ENCODE data around the gene SS18L1.

SS18L1 gene

DNA sequence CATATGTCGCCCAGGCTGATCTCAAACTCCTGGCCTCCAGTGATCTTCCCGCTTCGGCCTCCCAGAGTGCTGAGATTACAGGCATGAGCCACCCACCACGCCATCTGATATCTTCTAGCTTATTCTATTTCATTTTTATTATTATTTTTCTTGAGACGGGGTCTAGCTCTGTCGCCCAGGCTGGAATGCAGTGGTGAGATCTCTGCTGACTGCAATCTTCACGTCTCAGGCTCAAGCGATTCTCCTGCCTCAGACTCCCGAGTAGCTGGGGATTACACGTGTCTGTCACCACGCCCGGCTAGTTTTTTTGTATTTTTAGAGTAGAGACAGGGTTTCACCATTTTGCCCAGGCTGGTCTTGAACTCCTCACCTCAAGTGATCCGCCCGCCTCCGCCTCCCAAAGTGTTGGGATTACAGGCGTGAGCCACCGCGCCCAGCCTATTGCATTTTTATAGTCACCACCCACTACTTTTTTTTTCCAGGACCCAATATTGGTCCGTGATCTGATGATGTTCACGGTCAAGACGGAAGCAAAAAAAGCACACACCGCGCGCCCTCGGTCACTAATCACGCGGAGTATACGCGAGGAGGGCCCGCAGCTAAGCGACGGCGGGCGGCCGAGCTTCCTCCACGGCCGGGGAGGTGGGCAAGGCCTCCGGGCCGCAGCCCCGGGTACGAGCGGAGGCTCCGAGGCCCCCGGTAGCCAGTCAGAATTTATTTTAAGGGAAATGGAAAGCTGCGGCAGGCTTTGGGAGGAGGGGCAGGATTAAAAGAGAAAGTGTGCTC is 22.4 kb upstream of the SS18L1 start:
- FAIRE-seq = no peak

DNA sequence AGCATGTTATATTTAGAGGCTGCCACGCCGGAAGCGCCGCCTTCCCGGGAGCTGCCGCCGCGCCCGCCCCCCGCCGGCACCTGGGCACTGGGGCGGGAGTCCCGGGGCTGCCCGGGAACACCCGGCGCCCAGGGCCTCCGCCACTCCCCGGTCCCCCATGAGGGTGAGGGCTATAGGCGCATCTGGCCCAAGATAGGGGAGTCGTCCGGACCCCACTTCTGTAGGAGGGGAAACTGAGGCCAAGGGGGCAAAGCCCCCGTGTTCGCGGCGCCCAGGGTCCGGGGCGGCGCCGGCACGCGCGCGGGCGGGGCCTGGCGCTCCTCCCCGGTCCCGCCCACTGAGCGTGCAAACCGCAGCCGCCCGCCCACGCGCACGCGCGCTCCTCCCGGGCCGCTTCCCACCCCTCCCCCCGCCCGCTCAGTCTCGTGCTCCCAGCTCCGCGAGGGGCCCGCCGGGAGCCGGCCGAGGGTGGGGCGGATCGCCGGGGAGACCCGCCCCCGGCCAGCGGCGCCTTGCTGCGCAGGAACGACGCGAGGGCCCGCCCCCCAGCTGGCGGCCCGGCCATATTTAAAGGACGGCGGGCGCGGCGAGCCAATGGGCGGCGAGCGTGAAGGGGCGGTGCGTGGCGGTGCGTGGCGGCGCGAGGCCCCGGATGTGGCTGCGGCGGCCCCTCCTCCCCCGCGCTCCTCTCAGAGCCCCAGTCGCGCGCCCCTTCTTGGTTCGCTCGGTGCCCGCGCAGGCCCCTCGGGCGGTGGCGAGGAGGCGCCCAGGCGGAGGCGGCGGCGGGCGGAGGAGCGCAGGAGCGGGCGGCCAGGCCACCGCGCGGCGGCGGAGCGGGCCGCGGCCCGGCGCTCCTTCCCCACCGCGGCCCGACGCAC is 21.6 kb upstream of the SS18L1 start, which contains the start of gene LSM14B:
TSS of gene LSM14B (plus strand) at position 700 of the 878 bp plus-strand sequence. CDS start 192 bp downstream, outside the sequence.
- FAIRE-seq = no peak

DNA sequence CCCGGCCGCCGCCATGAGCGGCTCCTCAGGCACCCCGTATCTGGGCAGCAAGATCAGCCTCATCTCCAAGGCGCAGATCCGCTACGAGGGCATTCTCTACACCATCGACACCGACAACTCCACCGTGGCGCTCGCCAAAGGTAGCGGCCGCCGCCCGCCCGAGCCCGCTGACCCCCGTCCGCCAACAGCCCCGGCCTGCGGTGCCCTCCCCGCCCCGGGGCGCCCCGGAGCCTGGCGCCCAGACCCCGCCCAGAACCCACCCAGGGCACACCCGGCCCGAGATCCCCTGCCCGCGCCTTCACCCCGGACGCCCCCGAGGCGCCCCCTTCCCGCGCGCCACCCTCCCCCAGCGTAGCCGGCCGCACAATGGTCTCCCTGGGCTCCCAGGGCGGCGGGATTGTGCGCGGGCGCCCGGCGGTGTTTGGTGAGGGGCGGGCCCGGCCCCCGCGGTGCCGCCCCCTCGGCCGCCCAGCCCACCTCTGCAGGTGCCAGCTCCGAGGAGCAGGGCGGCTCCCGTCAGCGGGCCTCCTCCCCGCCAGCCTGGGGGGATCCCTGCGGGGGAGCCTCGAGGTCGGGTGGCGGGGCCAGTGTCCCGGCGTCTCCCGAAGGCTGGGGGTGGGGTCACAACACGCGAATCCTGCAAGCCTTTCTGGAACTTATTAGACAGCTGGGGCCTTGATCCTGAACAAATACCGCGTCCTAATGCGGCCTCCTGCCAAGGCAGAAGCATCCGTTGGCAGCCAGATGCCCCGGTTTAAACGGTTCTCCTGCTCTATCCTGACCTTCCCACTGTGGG is 20.7 kb upstream of the SS18L1 start:
- no peak for FAIRE-seq

DNA sequence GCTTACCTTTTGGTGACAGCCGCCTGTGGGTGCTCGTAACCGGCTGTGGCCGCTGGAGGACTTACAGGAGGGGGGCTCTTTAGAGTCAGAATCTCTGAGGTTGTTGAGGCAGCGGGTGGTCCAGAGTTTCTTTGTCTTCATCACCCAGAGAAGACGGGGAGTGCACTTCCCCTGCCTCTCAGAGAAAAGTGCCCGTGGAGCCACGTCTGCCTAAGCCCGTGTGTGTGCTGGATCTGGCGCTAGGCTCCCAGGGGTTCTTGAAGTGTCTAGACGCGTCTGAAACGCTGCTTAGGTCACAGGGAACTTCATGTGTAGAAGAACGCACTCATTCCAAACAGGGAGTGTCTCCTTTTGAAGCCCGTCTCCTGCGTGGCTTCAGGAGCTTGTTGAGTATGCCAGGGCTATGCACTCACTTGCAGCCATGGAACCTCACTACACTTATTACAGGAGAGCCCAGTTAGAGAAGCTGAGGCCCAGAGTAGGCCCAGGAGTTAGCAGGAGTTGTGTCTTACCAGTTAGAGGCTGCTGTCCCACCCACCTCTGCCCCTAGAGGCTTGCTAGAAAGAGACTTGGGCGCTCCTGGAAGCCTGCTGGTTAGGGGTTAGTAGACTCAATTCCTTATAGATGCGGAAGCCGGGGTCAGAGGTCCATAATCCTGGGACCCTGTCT is 20.0 kb upstream of the SS18L1 start:
- no peak for FAIRE-seq

DNA sequence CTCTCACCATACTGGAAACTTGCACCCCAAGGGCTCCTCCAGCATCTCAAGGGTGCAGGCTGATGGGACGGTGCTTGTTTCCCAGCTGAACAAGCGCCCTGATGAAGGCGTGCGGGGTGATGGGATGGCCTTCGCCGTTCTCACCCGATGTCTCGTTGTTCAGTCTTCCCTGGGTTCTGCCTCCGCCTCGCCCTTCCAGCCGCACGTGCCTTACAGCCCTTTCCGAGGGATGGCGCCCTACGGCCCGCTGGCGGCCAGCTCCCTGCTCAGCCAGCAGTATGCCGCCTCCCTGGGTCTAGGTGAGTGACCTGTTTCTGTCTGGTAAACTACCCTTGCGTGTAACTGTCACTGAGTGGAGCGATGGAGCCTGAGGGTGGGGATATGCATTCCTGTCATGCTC is 17.4 kb upstream of the SS18L1 start:
- no peak for FAIRE-seq

DNA sequence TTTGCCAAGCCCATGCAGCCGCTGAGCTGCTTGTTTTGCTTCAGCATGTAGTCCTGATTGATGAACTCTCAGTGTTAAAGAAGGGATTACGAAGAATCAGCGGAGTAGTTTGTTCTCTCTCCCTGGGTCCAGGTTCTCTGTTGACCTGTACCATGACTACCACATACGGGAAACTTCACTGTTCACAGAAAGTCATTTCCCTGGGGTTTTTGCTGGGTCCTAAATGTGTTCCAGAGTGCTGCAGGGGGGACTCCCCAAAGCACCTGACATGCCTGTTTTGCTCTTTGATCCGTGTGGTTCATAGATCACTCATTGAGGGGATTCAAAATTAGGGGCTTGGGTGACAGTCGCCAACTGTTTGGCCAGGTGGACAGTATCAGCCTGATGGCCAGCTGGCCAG is 15.8 kb upstream of the SS18L1 start:
- FAIRE-seq = no peak

DNA sequence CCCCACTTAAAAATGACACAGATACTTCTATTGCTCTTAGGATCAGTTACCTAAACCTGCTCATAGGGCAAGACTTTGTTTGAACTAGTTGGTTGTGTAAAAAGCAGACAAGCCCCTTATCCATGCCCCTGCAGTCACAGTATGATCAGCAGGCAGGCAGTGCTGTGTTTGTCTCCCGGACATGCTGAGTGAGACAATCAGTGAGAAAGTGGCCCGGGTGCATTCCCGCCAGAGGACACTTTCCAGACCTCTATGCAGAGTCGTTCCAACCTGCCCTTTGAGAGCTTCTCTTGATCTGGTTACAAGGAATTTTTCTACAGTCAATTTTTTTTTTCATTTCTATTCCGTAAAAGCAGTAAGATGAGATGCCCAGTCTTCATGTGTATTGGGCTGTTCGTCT is 15.1 kb upstream of the SS18L1 start:
- FAIRE-seq = no peak

DNA sequence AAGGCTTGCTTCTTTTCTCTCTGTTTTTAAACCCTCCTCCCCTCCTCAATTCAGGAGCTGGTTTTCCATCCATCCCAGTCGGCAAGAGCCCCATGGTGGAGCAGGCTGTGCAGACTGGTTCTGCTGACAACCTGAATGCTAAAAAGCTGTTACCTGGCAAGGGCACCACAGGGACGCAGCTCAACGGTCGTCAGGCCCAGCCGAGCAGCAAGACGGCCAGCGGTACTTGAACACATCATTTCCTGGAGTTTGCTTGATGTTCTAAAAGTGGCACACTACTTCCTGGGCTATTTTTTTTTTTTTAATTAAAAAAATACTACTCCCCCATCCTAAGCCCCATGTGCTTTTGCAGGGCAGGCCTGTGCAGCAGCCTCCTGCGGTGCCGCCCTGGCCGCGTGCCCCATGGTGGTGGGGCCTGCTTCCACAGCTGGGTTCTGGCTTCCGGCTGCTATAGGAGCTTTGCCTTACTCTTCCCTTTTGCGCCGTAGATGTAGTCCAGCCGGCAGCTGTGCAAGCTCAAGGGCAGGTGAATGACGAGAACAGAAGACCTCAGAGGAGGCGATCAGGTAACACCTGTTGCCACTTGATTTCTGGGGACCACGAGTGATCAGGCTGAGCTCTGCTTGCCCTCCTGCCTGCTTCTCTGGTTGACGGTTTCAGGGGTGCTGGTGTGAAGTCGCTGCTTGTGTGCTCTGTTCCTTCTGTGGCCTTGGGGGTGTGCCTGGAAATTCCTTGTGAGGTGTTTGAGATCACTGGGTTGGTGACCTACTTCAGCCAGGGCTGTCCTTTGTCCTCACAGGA is 13.6 kb upstream of the SS18L1 start:
- no peak for FAIRE-seq

DNA sequence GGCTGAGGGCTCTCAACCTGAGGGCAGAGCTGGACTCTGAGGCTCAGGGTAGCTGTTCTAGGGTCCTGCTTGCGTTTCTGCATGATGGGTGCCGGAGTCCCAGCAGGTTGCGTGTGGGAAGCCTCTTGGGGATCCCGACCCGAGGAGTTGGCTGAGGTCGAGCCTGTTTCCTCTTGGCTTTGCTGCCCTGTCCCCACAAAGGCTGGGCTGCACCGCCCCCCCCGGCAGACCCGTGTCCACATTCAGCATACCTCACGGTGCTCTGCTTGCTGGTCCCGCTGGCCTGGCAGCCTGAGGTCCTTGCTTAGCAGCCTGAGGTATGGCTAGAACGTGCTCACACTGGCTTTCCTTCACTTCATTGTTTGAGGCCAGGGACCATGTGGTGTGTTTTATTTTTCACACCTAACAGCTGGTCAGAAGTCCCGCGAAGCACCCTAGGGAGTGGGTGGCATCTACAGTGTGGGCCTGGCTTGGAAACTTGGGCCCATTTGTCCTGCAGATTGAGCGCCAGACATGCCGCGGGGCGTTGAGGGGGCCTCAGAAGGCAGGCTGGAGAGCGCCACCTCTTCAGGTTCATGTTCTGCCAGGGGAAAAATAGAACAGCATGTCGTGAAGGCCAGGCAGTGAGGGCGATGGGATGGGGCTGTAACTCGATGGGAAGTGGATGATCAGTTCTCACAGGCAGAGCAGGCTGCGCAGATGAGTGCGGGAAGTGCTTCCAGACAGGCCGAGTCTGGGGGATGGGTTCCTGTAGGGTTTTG is 11.8 kb upstream of the SS18L1 start:
- FAIRE-seq = no peak

DNA sequence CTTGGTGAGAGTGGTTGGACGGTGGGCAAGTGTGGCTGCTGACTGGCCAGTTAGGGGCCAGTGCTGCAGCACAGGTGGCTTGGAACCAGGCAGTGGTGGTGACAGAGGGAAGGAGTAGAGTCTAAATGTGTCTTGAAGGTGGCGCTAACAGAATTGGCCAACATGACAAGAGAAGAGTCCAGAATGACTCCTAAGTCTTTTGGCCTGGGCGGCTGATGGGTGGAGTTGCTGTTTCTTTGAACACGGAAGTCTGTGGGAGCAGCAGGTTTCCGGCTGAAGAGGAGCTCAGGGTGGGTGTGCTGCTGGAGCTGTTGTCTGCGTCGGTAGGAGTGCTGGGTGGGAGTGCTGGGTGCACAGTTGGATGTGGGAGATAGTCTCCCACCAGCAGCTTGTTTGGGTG is 11.1 kb upstream of the SS18L1 start:
- FAIRE-seq = no peak

DNA sequence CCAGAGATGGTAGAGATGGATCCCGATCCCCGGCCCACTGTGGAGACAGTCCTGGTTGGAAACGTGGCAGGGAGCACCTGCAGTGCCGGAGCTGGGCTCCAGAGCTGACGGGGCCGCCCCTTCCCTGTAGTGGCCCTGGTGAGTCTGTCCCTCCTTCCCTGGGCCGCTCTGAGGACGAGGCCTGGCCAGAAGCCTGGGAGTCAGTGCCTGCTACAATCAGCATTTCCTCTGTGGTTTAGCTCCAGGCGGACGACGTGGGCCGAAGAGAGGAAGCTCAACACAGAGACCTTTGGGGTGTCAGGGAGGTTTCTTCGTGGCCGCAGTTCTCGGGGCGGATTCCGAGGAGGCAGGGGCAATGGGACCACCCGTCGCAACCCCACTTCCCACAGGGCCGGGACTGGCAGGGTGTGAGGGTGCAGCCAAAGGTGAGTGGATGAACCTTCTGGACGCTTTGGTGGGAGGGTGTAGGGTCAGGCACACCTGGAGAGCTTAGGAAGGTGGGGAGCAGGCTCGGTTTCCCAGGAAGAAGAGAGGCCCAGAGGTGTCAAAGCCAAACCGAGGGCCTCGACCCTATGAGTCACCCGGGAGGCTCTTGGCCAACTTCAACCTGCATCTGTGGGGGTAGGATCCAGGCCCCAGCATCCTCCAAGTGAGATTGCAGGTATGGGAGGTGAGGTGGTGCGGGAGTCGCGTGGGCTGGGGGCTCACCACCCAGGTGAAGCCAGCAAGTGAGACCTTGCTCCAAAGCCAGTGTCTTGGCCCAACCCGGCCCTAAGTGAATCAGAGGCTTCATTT is 10.3 kb upstream of the SS18L1 start:
- FAIRE-seq = no peak

DNA sequence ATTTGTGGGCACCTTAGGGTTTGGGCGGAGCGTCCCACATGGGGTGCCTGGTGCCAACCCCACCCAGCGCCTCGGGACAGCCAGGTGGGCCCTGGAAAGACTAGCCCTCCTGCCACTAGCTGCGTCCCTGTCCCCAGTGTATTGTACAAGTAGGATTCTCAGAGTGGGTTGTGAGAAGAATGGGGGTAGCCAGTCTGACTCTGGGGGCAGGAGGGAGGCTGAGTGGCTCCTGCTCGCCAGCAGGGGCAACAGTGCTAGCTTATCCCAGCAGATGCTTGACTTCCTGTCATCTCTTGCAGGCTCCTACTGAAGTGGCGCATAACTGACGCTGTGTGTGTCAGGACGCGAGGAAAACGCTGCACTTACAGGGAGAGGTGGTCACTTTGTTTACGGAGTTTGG is 9.7 kb upstream of the SS18L1 start:
- no peak for FAIRE-seq

DNA sequence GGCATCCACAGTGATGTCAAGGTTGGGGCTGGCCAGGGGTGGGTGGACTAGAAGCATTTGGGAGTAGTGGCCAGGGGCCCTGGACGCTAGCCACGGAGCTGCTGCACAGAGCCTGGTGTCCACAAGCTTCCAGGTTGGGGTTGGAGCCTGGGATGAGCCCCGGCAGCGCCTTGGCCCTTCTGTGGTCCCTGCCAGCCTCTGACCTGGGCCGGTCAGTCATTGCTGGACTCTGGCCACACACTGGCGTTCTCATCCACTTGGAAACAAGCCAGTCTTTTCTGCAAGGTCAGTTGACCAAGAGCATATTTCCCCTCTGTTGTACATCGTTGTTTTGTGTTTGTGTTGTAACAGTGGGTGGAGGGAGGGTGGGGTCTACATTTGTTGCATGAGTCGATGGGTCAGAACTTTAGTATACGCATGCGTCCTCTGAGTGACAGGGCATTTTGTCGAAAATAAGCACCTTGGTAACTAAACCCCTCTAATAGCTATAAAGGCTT is 8.8 kb upstream of the SS18L1 start:
- FAIRE-seq = no peak

DNA sequence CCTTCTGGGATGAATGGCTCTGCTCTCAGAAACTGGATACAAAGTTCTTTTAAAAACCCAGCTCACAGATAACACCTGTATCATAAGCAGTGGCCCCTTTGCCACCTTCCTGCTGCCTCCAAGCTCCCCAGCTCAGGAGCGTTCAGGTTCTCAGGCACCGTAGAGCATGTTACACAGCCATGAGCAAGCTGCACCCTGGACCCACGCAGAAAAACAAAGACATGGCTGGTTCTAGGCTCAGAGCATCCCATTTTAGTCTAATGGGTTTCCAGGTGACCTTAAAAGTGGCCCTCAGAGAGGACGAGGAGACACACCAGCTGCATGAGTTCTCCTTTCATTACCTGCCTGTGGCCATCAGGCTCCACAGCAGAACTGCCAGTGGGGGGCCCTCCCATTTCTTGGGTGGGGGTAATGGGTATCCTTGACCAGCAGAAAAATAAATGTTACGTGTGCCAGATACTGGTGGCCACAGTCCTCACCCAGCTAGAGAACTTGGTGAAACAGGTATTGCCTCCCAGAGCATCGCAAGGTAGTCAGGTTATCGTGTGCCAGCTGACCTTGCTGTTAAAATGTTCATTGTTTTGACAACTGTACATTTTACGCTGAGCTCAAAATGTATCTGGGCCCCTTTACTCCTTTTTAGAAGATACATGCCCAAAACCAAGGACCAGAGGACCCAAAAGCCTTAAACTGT is 7.8 kb upstream of the SS18L1 start:
- FAIRE-seq = no peak

DNA sequence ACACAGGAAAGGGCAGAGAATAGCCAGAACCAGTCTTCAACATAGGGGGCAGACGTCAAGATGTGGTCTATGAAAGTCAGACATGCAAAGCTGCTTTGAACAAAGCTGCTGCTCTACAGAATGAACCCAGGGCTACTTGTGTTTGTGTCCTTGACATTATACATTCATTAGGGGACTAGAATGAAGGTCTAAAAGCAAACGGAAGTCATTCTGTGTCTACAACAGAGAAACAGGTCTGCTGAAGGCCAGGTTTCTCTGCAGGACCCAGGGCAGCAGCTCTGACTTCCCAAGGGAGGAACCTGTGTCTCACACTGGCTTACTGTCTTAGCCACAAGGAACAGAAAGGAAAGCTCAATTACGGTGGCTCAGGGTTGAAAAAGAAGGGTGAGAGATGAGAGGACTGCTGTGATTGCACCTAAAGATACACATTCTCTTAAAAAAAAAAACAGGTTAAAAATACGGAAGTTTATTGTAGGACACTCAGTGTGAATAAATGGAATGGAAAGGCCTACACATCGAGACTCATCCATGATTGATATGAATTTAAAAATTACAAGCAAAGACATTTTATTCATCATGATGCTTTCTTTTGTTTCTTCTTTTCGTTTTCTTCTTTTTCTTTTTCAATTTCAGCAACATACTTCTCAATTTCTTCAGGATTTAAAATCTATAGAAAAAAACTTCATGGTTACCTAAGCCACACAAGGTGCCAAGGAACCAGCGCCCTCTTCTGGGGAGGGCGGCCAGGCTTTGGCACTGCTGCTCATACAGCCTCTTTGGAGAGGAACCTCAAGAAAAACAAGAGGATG is 7.1 kb upstream of the SS18L1 start:
- no peak for FAIRE-seq

DNA sequence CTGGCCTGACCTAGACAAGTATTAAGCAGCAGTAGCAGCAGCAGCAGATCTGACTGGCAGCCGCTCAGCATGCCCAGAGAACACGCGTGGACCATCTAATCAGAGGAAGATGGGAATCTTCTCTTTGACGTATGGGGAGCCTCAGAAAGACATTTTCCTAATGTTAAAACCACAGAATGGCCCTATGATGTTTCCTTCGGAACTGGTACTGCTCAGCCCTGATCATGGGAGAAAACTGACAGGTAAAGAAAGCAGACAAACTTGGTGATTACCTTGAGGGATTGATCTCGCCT is 6.5 kb upstream of the SS18L1 start:
- no peak for FAIRE-seq

DNA sequence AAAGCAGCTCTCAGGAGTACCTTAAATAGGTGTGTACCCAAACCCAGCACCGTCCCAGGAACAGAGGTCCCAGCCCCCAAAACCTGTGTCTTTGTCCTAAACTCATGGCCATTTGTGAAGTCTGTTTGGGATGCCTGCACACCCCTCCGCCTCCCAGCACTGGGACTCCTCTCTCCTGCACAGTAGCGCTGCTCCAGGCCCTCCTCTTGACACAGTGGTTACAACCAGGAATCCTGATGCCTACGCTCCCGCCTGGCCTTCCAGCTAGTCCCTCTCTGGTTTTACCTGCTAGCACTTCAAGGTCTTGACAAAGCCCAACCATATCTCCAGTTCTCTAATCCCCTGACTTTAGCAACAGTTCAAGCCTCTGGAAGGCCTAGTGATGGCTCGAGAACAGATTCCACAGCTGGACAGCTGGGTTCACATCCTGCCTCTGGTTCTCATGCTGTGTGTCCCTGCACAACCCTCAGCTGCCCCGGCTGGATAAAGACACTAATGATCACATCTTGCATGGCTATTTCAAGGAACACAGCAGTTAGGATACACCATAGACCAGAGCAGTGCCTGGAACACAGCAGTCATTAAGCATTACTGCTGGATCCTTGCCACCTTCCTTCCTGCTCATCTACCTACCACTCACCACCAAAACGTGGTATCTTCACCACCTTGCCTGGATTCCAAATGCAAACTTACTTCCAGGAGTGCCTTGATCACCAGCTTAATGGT is 5.9 kb upstream of the SS18L1 start:
- no peak for FAIRE-seq

DNA sequence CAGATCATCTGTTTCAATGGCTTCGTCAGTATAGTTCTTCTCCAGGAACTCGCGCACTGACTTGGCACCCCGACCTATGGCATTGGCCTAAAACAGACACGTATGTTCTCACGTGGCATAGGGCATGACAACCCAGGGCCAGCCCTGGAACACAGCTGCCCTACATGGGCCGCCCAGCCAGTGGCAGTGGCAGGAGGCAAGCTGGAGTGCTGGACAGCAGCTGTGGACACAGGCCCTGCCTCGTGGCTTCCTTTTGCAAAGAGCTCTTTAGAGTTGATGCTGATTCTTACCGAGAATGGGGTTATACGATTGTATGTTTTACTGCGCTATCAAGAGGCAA is 5.4 kb upstream of the SS18L1 start:
- no peak for FAIRE-seq
